ENCODE results near the gene DAPK2.

- TF ChIP-seq BHLHE40 (IDR thresholded peaks at IDR 0.05; ENCODE audit: borderline replicate concordance) (no peak), HDGF (IDR thresholded peaks at IDR 0.05; ENCODE audit: borderline replicate concordance) (no peak)
Observed at GRCh38 chr15:63912061-63912615, 134.1 kb downstream of the DAPK2 start.

Data from HEK293T (cell line).